Measurements from ENCODE around the gene NFYB.

- TF ChIP-seq, protein P1, sequence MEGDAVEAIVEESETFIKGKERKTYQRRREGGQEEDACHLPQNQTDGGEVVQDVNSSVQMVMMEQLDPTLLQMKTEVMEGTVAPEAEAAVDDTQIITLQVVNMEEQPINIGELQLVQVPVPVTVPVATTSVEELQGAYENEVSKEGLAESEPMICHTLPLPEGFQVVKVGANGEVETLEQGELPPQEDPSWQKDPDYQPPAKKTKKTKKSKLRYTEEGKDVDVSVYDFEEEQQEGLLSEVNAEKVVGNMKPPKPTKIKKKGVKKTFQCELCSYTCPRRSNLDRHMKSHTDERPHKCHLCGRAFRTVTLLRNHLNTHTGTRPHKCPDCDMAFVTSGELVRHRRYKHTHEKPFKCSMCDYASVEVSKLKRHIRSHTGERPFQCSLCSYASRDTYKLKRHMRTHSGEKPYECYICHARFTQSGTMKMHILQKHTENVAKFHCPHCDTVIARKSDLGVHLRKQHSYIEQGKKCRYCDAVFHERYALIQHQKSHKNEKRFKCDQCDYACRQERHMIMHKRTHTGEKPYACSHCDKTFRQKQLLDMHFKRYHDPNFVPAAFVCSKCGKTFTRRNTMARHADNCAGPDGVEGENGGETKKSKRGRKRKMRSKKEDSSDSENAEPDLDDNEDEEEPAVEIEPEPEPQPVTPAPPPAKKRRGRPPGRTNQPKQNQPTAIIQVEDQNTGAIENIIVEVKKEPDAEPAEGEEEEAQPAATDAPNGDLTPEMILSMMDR (IDR thresholded peaks at IDR 0.05) = no peak
- no peak for TF ChIP-seq POLR2A (IDR thresholded peaks at IDR 0.05)
These were observed 28.5 kb upstream of the NFYB start for GRCh38 chr12:104166465-104166864.
